Embryonic facial prominence (tissue), 1 donor: Measurements from ENCODE around the gene NTHL1.
"Not testable (repeated sequence)": the region's sequence is repeated elsewhere in the genome, so short reads cannot be mapped to it uniquely, and the experiment has no call there.

Experiments used
- DNase-seq: peaks from one replicate; pipeline ENCODE4 v3.0.0-alpha.2; 2016; ENCODE audit errors: extremely low spot score

The NTHL1 gene

GRCh38 chr16:2029350-2029749 is 18.3 kb downstream of the NTHL1 start:
- DNase-seq, result no peak

GRCh38 chr16:2028620-2029220 is 18.9 kb downstream of the NTHL1 start:
- no peak for DNase-seq

GRCh38 chr16:2028146-2028545 is 19.5 kb downstream of the NTHL1 start:
- no peak for DNase-seq

- no peak for DNase-seq
These were observed 20.3 kb downstream of the NTHL1 start for GRCh38 chr16:2027024-2028010.

GRCh38 chr16:2026461-2027023 is 21.1 kb downstream of the NTHL1 start, which contains the start of gene NHERF2:
Gene NHERF2 (plus strand): TSS chr16:2026902. CDS start chr16:2027006, 104 bp downstream.
- no peak for DNase-seq

- no peak for DNase-seq
These were observed 21.7 kb downstream of the NTHL1 start for GRCh38 chr16:2025878-2026460.

- DNase-seq, result no peak
These were observed 22.4 kb downstream of the NTHL1 start for GRCh38 chr16:2025251-2025650.

- DNase-seq, result no peak
These were observed 23.6 kb downstream of the NTHL1 start for GRCh38 chr16:2024032-2024420.

GRCh38 chr16:2023092-2024031 is 24.3 kb downstream of the NTHL1 start:
- DNase-seq, result no peak

- DNase-seq, result no peak
These were observed 24.9 kb downstream of the NTHL1 start for GRCh38 chr16:2022723-2023091.

GRCh38 chr16:2019921-2020831 is 27.5 kb downstream of the NTHL1 start:
- DNase-seq, result no peak

- DNase-seq, result no peak
These were observed 28.1 kb downstream of the NTHL1 start, which contains the start of gene NPW for GRCh38 chr16:2019518-2019920. Gene NPW (plus strand): TSS chr16:2019785.

GRCh38 chr16:2016407-2016922 is 31.2 kb downstream of the NTHL1 start:
- DNase-seq, result no peak

GRCh38 chr16:2015947-2016208 is 31.8 kb downstream of the NTHL1 start:
- DNase-seq, result no peak

- no peak for DNase-seq
These were observed 32.3 kb downstream of the NTHL1 start for GRCh38 chr16:2015117-2015946.

GRCh38 chr16:2013527-2013926 is 34.1 kb downstream of the NTHL1 start:
- no peak for DNase-seq

- DNase-seq, result not testable (repeated sequence)
These were observed 35.9 kb downstream of the NTHL1 start for GRCh38 chr16:2011726-2012125.

- DNase-seq, result peak; percentile 80
These were observed 37.7 kb downstream of the NTHL1 start, which contains the start of gene ZNF598 for GRCh38 chr16:2009791-2010510. Gene ZNF598 (minus strand): TSS chr16:2009821.
